Pancreas (tissue), 10 donors: ENCODE measurements around the gene BRI3. TPM values are rescaled to one million over a fixed set of nuclear protein-coding genes. Genes with fewer than 3 reads are reported as not detected.

Source experiments
- ATAC-seq, 4 donors: fragments of 200-7000 bp; cut with Tn5 transposase; one replicate each; pipeline versions ENCODE4 v1.8.0 to v1.9.1; 2020; ENCODE audit warnings: mild to moderate bottlenecking in 4 of 4, moderate library complexity in 4 of 4
- DNase-seq, 6 donors: peaks; one replicate each; pipeline ENCODE4 v3.0.0-alpha.2; 2020
- FAIRE-seq: peaks from 2 replicates; lab custom pipeline; 2012; peaks lifted over from hg19 to GRCh38; lab: Jason Lieb, UNC
- H3K27ac ChIP-seq, 4 donors: fragments of 200-600 bp; sonication (generic); 1 replicate in 3 of 4; 2 replicates in 1 of 4; pipeline versions ENCODE4 v1.5.0 to v1.8.0; 2020
- H3K27me3 ChIP-seq, 4 donors: fragments of 200-600 bp; one replicate each; pipeline ENCODE4 v1.8.0; 2021
- H3K36me3 ChIP-seq, 3 donors: fragments of 200-600 bp; sonication (generic) in 1 of 3; one replicate each; pipeline versions ENCODE4 v1.5.0 to v1.8.0; 2020 to 2021
- H3K4me1 ChIP-seq, 3 donors: fragments of 200-600 bp; one replicate each; pipeline ENCODE4 v1.8.0; 2021
- H3K4me3 ChIP-seq, 4 donors: fragments of 200-600 bp; sonication (generic) in 2 of 4; one replicate each; pipeline versions ENCODE4 v1.5.0 to v1.8.0; 2020 to 2021
- H3K9me3 ChIP-seq, 4 donors: fragments of 200-600 bp; one replicate each; pipeline ENCODE4 v1.8.0; 2021
- CTCF ChIP-seq, 4 donors: fragments of 200-600 bp; sonication (generic) in 3 of 4; IDR thresholded peaks; one replicate each; pipeline versions ENCODE4 v1.5.0 to v1.8.0; 2021; ENCODE audit warnings: antibody characterized with exemption in 4 of 4
- WGBS, 2 donors: extraction: QIAGEN DNeasy Blood & Tissue Kit; methylation state at CpG; one replicate each; pipeline ENCODE4 v1.1.7; 2013; 5-methylcytosine and 5-hydroxymethylcytosine counted together
- intact Hi-C, 3 donors: fragments of 100-400 bp; cut with DNase I; formaldehyde crosslinking; loops; one replicate each; pipeline versions ENCODE4 v1.11.1 to v1.14.2; 2022
- polyA plus RNA-seq, 2 donors: library from polyadenylated mRNA; stranded (reverse); fragments of 200-250 nt; gene quantifications; one replicate each; pipeline ENCODE4 v1.2.3, GENCODE V29; 2013
- total RNA-seq, 6 donors: library from RNA; stranded (reverse); fragmentation: NEBNext Ultra II Directional in 4 of 6; extraction: Animal tissue kit (Norgen Biotek cat#: 25700) in 4 of 6; gene quantifications; one replicate each; pipeline versions ENCODE4 v1.2.1 to v1.2.4, GENCODE V29; 2021 to 2023
- donor health status: healthy with polysubstance abuse.
- donor health status: DM: no; HTN: no; CAD: no; lungs with moderate emphysema.
- donor health status: DM: no; HTN: no; CAD: no.
- donor health status: control.
- donor health status: control.
- donor health status: Bipolar disorder and iron deficiency.
- donor health status: DM: yes; HTN: yes; CAD: no.
- donor health status: DM: no; HTN: no; CAD: no.
- donor health status: DM: no; HTN: no; CAD: no.
- donor health status: DM: yes; HTN: yes; CAD: no.

Gene BRI3
- total and polyA plus RNA-seq, 8 donors, result 88.0 to 122 (median 113) TPM

- no peak for TF ChIP-seq CTCF (IDR thresholded peaks at IDR 0.05)
- no peak for FAIRE-seq
- Histone ChIP-seq H3K4me1 (peaks cover 0 to 9% (median 9%) of the 10 kb centered on the region in 3 donors), H3K27me3 (no peaks in the 10 kb centered on the region), H3K36me3 (no peaks in the 10 kb centered on the region), H3K4me3 (no peak overlapping the region), H3K27ac (no peak overlapping the region), H3K9me3 (no peaks in the 10 kb centered on the region)
- 93% methylated on average over 7 of the region's 7 CpGs for WGBS, 2 donors
- ATAC-seq, result no peak
- intact Hi-C loops, result no loop called here
- DNase-seq, result no peak
These were observed 25.1 kb upstream of the BRI3 start for GRCh38 chr7:98256431-98256830.

- intact Hi-C loops, result no loop called here
- TF ChIP-seq CTCF (IDR thresholded peaks at IDR 0.05), result no peak
- Histone ChIP-seq H3K27me3 (no peaks in the 10 kb centered on the region), H3K4me1 (peaks cover 0 to 9% (median 8%) of the 10 kb centered on the region in 3 donors), H3K27ac (no peak overlapping the region), H3K36me3 (no peaks in the 10 kb centered on the region), H3K9me3 (no peaks in the 10 kb centered on the region), H3K4me3 (no peak overlapping the region)
- ATAC-seq, result no peak
- 87 to 96% methylated on average over 6 of the region's 6 CpGs for WGBS, 2 donors
- no peak for FAIRE-seq
- DNase-seq, result no peak
These were observed 23.8 kb upstream of the BRI3 start for GRCh38 chr7:98257701-98258100.

- no peaks in the 10 kb centered on the region for H3K27me3 ChIP-seq
- DNase-seq (no peak), FAIRE-seq (no peak), ATAC-seq (no peak)
- H3K27ac ChIP-seq, result no peak overlapping the region
- TF ChIP-seq CTCF (IDR thresholded peaks at IDR 0.05), result no peak
- 83 to 90% methylated on average over 5 of the region's 5 CpGs for WGBS, 2 donors
- H3K9me3 ChIP-seq, result no peaks in the 10 kb centered on the region
- H3K4me3 ChIP-seq, result no peak overlapping the region
- H3K4me1 ChIP-seq, result no peaks in the 10 kb centered on the region
- intact Hi-C loops, result no loop called here
- no peaks in the 10 kb centered on the region for H3K36me3 ChIP-seq
These were observed 15.6 kb upstream of the BRI3 start for GRCh38 chr7:98265841-98266271.

- Histone ChIP-seq H3K36me3 (no peaks in the 10 kb centered on the region), H3K27ac (no peak overlapping the region), H3K4me3 (no peak overlapping the region), H3K9me3 (no peaks in the 10 kb centered on the region), H3K4me1 (no peaks in the 10 kb centered on the region), H3K27me3 (no peaks in the 10 kb centered on the region)
- WGBS, 2 donors, result 48 to 75% methylated on average over 2 of the region's 2 CpGs
- TF ChIP-seq CTCF (IDR thresholded peaks at IDR 0.05), result no peak
- ATAC-seq (peak; percentile 62 to 91 (median 80)), FAIRE-seq (no peak), DNase-seq (no peak)
- intact Hi-C loops, result no loop called here
These were observed 14.6 kb upstream of the BRI3 start for GRCh38 chr7:98266840-98267239.

GRCh38 chr7:98267303-98267702 is 14.2 kb upstream of the BRI3 start:
- Histone ChIP-seq H3K36me3 (no peaks in the 10 kb centered on the region), H3K4me1 (no peaks in the 10 kb centered on the region), H3K4me3 (no peak overlapping the region), H3K9me3 (no peaks in the 10 kb centered on the region), H3K27me3 (no peaks in the 10 kb centered on the region), H3K27ac (no peak overlapping the region)
- intact Hi-C loops, result no loop called here
- no peak for FAIRE-seq
- no peak for ATAC-seq
- WGBS, 2 donors, result 91% methylated on average over 3 of the region's 3 CpGs
- TF ChIP-seq CTCF (IDR thresholded peaks at IDR 0.05), result no peak
- no peak for DNase-seq
